ES-I3 (cell line): ENCODE results near the gene ARHGAP42.

ENCODE experiments used
- H3K36me3 ChIP-seq: 2 replicates; pipeline ENCODE4 v1.6.1; 2013; ENCODE audit warnings: mild to moderate bottlenecking, low read length, control low read depth, moderate library complexity; ENCODE audit not compliant: insufficient read depth
- H3K4me1 ChIP-seq: 2 replicates; pipeline ENCODE4 v1.6.1; 2013; ENCODE audit warnings: mild to moderate bottlenecking, control low read depth, low read length; ENCODE audit not compliant: insufficient read depth
- H3K9ac ChIP-seq: 2 replicates; pipeline ENCODE4 v1.6.1; 2013; ENCODE audit warnings: low read depth, mild to moderate bottlenecking, low read length, moderate library complexity
- H3K9me3 ChIP-seq: 2 replicates; pipeline ENCODE4 v1.6.1; 2013; ENCODE audit warnings: mild to moderate bottlenecking, low read length, moderate library complexity; ENCODE audit not compliant: control insufficient read depth, insufficient read depth

The ARHGAP42 gene

DNA sequence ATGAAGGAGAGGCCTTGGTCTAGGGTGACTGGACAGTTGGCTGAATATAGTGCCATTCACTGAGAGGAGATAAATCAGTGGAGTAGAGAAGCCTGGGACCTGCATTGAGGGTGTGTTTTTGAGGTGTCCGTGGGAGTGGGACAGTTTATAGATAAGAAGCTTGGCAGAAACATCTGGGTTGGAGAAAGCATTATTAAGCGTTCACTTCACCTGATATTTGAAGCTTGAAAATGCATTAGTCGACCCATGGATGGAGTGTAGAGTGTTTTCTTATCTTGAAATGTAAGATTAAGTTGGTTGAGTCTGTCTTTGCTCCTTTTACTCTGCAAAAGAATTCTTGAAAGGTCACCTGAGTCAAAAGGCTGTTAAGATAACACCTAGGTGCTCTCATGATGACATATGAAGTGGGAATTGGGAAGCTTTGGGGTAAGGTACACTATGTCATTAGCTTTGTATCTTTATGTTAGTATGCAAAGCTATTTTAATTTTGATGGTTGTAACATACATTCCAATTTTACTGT lies 160.7 kb downstream of the ARHGAP42 start:
- Histone ChIP-seq H3K4me1 (no peaks in the 10 kb centered on the region; the same call in 1 of the 2 replicates), H3K9ac (no peak overlapping the region), H3K9me3 (no peaks in the 10 kb centered on the region), H3K36me3 (no peaks in the 10 kb centered on the region)

DNA sequence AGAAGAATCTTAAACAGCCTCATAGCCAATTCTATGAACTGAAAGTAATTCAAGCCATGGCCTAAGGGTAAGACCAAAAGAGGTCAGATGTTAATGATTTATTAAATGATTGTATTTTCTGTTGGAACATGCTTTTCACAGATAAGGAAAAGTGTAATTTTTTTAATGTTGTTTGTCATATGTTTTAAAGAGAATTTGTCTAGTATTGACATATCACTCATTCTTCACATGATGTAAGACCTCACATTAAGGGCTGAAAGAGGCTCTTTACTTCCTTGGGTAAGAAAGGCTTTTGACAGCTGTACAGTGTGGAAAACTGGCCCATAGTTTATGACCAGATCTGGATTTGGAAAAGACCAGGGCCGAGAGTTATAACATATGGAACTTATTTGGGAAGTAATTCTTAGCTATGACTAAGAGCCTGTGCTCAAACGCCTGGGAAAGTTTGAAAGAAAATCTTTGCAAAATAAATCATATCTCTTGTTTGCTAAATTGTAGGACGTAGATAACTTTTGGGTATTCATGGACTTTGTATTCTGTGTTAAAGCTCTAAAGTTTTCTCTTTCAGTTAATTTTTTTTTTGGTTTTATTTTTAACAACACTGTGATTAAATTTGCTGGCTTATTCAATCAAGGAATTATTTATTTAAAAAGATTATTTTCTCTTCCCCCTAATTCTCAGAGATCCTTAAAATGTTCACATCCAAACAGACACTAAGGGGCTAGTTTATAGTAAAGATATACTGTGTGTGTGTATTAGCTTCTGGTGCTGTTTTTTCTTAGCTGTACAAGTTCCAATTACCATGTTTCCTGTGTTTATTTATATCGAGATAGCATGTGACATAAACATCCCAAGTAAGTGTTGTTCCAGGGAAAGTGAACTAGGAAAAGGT lies 162.2 kb downstream of the ARHGAP42 start:
- Histone ChIP-seq H3K9me3 (no peaks in the 10 kb centered on the region), H3K36me3 (no peaks in the 10 kb centered on the region), H3K4me1 (no peaks in the 10 kb centered on the region; the same call in 1 of the 2 replicates), H3K9ac (no peak overlapping the region)

DNA sequence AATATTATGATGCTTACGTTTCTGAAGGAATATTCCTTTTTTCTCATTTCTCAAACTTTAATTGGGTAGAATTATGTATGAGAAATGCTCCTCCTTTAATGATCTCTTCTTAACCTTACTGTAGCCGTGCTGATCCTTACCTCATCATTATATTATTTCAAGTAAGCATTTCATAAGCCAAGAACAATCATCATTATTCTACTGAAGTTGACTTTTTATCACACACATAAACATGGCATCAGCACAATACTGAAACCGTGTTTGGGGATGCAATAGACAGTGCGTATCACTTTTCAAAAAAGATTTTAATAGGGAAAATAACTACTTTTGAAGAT lies 162.8 kb downstream of the ARHGAP42 start:
- Histone ChIP-seq H3K36me3 (no peaks in the 10 kb centered on the region), H3K9me3 (no peaks in the 10 kb centered on the region), H3K4me1 (no peaks in the 10 kb centered on the region; the same call in 1 of the 2 replicates), H3K9ac (no peak overlapping the region)

DNA sequence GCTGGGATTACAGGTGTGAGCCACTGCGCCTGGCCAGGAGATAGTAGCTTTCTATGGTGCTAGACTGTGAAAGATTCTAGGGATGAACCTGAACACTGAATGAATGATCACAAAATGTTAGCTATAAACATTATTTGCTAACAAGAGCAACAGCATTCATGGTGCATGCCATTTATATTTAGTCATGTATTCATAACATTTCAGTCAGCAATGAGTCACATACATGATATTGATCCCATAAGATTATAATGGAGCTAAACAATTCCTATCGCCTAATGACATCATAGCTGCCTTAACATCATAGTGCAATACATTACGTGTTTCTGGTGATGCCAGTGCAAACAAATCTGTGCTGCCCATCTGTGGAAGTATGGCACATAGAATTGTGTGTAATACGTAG lies 164.1 kb downstream of the ARHGAP42 start:
- Histone ChIP-seq H3K4me1 (peaks cover 3% of the 10 kb centered on the region; the same call in 1 of the 2 replicates), H3K36me3 (no peaks in the 10 kb centered on the region), H3K9ac (no peak overlapping the region), H3K9me3 (no peaks in the 10 kb centered on the region)

DNA sequence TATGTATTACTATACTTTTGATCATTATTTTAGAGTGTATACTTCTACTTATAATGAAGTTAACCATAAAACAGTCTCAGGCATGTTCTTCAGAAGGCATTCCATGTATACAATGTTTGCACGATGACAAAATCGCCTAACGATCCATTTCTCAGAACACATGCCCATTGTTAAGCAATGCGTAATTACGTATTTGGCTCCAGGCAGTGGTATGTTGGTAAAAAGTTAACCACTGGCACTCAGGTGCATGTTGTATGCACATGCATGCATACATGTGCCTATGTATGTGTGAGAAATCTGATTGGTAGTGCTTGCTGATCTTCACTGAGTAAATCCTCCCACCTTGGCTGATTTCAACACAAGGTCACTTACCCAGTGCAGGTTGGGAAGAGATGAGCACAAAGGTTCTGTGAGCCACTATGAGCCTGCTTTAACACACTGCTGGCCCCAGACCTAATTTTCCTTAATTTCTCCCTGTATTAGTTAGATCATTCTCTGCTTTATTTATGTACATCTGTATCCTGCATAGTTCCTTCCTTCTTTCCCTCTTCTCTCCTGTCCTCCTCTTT lies 164.6 kb downstream of the ARHGAP42 start:
- H3K9me3 ChIP-seq, result no peaks in the 10 kb centered on the region
- peaks cover 5% of the 10 kb centered on the region; the same call in 1 of the 2 replicates for H3K4me1 ChIP-seq
- H3K9ac ChIP-seq, result no peak overlapping the region
- H3K36me3 ChIP-seq, result no peaks in the 10 kb centered on the region

DNA sequence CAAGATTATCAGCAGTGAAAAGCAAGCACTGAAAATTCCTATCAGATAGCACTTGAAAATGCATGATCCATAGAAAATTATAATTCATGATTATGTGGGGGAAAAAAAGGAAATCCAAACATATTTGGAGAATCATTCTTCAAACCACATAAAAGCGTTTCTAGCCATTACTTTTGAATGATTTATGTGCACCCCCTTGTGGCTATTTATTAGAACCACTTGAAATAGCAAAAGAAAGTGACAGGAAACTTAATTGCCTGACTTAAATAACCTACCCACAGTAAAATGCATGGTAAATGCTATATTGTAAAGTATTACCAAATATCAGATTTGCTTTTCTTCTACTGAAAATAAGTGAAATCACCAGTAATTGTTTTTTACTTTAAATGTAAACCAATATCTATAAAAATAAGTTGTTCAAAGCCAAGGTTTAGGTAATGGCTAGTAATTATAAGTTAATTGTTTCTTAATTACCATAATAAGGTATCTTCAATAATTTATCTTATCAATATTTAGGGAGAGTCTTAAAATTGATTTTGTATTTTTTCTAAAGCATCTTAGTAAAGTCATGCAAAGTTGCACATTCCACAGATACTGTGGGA lies 168.5 kb downstream of the ARHGAP42 start:
- Histone ChIP-seq H3K4me1 (peaks cover 19% of the 10 kb centered on the region), H3K36me3 (no peaks in the 10 kb centered on the region), H3K9me3 (no peaks in the 10 kb centered on the region), H3K9ac (no peak overlapping the region)

DNA sequence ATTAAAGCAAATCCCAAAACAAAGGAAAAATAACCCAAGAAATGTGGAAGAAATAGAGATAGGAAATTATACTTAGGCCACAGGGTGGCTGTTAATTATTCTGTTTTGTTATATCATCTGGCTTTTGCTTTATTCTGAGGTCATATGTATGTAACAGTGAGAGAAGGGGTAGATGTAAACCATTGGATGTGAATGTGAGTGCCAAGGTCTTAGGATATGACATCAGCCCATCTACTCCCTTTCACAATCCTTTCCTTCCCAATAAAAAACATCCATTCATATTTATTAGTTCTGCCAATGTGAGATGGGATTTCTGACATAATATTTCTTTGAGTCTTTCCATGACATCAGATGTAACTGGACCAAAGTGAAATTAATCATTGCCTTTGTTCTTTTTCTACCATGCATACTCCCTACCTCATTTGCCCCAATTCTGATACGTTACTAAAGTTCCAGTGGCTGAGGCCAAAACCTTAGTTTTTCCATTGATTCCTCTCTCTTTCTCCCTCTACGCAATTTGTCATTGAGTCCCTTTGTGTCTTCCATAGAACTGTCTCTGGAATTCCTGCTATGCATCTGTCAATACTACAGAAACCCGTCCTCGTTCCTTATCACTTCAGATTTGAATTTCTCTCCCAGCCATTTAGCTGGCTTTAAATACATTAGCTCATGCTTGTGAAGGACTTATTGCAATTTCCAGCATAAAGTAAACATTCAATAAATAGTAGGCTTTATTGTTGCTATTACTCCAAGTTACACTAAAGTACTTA lies 170.3 kb downstream of the ARHGAP42 start:
- Histone ChIP-seq H3K9me3 (no peaks in the 10 kb centered on the region), H3K36me3 (no peaks in the 10 kb centered on the region), H3K4me1 (peaks cover 19% of the 10 kb centered on the region), H3K9ac (no peak overlapping the region)

DNA sequence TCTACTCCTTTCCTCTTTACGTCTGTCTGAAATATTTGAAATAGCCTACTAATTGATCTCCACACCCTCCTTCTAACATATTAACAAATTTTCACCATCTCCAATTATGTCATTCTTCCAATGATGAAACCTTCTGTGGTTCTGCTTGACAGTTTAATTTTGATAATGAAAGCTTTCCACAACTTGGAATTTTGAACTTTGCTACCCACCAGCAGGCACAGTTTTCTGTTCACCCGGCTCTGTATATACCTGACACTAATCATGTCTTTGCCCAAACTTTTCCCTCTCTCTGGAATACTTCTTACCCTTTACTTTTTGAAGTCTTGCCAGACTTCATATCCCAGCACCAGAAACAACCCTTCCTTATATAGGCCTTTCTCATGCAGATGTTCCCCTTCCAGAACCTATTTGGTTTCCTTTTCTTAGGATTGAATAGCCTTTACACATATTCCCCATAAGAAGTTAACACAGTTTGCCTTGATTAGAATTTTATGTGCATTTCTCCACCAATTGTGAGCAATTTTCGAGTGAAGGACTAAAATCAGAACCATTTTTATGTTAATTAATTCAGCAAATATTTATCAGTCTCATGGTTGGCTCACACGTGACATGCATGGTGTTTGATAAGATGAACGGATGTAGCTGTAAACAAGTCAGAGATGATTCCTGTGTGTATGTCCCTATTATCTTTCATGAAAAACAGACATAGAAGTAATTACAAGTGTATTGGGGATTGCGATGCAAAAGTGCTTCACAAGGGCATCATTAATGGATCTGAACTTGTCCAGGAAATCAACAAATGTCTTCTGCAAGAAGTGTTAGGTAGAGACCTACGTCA lies 173.4 kb downstream of the ARHGAP42 start:
- peaks cover 24% of the 10 kb centered on the region for H3K4me1 ChIP-seq

DNA sequence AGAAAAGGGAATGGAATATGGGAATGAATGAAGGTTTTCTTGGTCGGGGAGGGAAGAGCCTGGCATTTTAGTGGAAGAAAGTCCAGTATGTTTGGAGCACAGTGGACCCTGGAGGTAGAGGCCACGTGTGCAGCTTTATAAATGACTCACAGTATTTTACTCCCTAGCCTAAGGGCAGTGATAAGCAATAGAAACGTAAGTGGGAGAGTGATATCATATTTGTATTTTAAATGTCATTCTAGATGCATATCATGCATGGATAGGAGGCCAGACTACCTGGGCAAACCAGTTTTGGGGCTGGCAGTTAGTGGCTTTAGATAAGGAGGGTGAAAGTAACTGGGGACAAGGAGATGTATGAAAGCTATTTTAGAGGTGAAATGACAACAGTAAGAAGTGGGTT lies 174.1 kb downstream of the ARHGAP42 start:
- H3K4me1 ChIP-seq, result peaks cover 19% of the 10 kb centered on the region
- H3K9me3 ChIP-seq, result no peaks in the 10 kb centered on the region
- H3K9ac ChIP-seq, result no peak overlapping the region
- H3K36me3 ChIP-seq, result no peaks in the 10 kb centered on the region

More for the DNA sequence above, 173.4 kb downstream of the ARHGAP42 start:
- H3K9me3 ChIP-seq, result no peaks in the 10 kb centered on the region
- H3K9ac ChIP-seq, result no peak overlapping the region
- no peaks in the 10 kb centered on the region for H3K36me3 ChIP-seq

DNA sequence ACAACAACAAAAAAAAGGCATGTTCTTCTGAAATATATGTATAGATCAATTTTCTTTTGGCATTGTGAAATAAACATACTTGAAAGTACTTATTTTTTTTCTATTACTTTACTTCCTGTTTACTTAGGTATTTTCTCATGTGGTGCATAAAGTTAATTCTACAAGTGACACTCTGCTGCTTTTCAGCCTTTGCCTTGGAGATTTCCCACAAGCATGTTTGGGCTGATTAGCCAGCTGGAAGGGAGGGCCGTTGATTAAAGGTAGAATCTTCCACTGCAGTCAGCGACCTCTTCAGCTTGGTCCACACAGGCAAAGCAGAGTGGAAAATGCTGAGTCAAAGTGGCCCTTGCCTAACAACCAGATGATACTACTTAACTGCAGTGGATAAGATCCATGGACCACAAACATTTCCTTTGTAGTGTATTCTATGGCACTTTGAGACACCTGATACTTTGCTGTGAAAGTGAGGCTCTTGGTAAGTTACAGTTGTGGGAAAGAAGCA lies 176.0 kb downstream of the ARHGAP42 start:
- no peaks in the 10 kb centered on the region for H3K36me3 ChIP-seq
- peaks cover 9% of the 10 kb centered on the region for H3K4me1 ChIP-seq
- H3K9ac ChIP-seq, result no peak overlapping the region
- no peaks in the 10 kb centered on the region for H3K9me3 ChIP-seq

DNA sequence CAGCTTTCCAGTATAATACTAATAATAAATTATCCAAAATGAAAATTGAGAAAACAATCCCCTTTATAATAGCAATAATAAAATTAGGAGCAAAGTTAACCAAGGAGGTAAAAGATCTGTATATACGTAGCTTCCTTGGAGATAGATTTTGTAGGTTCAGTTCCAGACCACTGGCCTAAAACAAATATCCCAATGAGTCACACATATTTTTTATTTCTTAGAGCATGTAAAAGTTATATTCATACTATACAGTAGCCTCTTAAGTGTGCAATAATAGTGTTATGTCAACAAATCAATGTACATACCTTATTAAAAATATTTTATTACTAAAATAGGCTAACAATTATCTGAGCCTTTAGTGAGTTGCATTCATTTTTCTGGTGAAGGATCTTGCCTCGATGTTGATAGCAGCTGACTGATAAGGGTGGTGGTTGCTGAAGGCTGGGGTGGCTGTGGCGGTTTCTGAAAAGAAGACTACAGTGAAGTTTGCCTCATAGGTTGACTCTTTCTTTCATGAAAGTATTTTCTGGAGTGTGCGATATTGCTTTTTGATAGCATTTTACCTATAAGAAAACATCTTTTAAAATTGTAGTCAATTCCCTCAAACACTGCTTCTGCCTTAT lies 178.5 kb downstream of the ARHGAP42 start:
- H3K9me3 ChIP-seq, result no peaks in the 10 kb centered on the region
- peaks cover 12% of the 10 kb centered on the region for H3K4me1 ChIP-seq
- H3K9ac ChIP-seq, result no peak overlapping the region
- no peaks in the 10 kb centered on the region for H3K36me3 ChIP-seq

DNA sequence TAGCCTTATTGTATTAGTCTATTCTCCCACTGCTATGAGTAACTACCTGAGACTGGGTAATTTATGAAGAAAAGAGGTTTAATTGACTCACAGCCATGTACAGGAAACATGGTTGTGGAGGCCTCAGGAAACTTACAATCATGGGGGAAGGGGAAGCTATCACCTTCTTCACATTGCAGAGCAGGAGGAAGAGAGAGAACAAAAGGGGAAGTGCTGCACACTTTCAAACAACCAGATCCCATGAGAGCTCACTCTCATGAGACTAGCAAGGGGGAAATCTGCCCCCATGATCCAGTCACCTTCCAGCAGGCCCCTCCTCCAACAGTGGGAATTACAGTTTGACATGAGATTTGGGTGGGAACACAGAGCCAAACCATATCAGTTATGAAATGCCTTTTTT lies 179.4 kb downstream of the ARHGAP42 start:
- Histone ChIP-seq H3K4me1 (peaks cover 12% of the 10 kb centered on the region), H3K9ac (no peak overlapping the region), H3K9me3 (no peaks in the 10 kb centered on the region), H3K36me3 (no peaks in the 10 kb centered on the region)

DNA sequence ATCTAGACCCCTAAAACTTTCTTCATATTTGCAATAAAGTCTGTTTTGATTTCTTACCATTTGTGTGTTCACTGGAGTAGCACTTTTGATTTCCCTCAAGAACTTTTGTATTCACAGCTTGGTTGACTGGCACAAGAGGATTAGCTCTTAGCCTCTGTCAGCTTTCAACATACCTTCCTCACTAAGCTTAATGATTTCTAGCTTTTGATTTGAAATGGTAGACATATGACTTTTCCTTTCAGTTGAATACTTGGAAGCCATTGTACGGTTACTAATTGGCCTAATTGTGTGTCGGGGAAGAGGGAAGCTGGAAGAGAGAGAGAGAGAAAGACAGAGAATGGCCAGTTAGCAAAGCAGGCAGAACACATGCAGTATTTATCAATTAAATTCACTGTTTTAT lies 180.5 kb downstream of the ARHGAP42 start:
- Histone ChIP-seq H3K4me1 (peaks cover 12% of the 10 kb centered on the region), H3K9me3 (no peaks in the 10 kb centered on the region), H3K9ac (no peak overlapping the region), H3K36me3 (no peaks in the 10 kb centered on the region)
